K562 (cell line): ENCODE measurements around the gene NXN.

Experiments
- CREB1 ChIP-seq, 2 experiments: sonication (generic) in 1 of 2; formaldehyde crosslinking in 1 of 2; IDR thresholded peaks; 2 replicates each; pipeline versions ENCODE4 v1.6.1 to v1.8.0; 2012 to 2022; ENCODE audit warnings: inconsistent platforms in 1 of 2, mild to moderate bottlenecking in 1 of 2, missing genetic modification reagents in 1 of 2, moderate library complexity in 1 of 2
- EHMT2 ChIP-seq: fragments of 450-650 bp; IDR thresholded peaks from 2 replicates; pipeline ENCODE4 v1.6.1; 2018; ENCODE audit warnings: antibody characterized with exemption
- HEY1 ChIP-seq: fragments of 250-450 bp; sonication (Bioruptor Pico); IDR thresholded peaks from 2 replicates; pipeline ENCODE4 v1.5.0; 2020; ENCODE audit warnings: mild to moderate bottlenecking, moderate library complexity, borderline replicate concordance
- NR2C1 ChIP-seq, 2 experiments: fragments of 450-650 bp; IDR thresholded peaks; 2 replicates each; pipeline ENCODE4 v1.6.1; 2017; ENCODE audit warnings: mild to moderate bottlenecking in 2 of 2, antibody characterized with exemption in 1 of 2, inconsistent platforms in 1 of 2, missing compliant biosample characterization in 1 of 2, missing genetic modification characterization in 1 of 2
- TF ChIP-seq, protein P1 (sequence below), 3 experiments: IDR thresholded peaks in 2 of 3; conservative IDR thresholded peaks in 1 of 3; 2 replicates each; pipeline ENCODE4 v1.5.1; 2011 to 2012; ENCODE audit warnings: low read length in 3 of 3, mild to moderate bottlenecking in 3 of 3, control low read depth in 2 of 3, improper control_type of control experiment in 1 of 3, inconsistent platforms in 1 of 3, low read depth in 1 of 3, mixed read lengths in 1 of 3, moderate library complexity in 1 of 3; ENCODE audit not compliant: insufficient read depth in 2 of 3

DNA sequence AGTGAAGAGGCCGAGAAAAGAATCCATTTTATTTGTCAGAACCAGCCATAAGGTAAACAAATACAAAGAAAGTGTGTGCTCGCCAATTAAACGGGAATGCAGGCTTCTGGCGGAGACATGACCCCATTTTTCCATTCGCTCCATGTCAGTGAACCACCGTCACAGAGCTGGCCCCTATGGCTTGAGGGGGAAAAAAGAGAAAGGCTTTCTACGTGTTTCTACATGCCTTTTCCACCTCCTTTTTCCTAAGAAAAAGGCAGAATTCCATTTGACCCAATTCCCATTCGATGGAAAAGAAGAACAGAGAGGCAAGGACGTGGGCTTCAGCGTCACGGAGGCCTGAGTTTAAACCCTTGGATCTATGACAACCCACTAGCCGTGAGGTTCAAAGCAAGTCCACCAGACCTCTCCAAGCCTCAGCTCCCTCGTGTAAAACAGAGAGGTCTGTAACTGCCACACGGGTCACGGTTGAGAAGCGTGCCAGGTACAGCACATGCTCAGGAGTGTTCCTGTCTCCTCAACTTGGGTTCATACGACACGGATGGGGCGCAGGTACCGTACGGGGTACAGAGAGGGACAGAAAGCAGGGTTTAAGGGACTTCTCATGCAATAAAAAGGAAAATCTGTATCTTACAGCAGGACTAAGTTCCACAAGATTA is 91.9 kb downstream of the NXN start:
- TF ChIP-seq, protein P1, sequence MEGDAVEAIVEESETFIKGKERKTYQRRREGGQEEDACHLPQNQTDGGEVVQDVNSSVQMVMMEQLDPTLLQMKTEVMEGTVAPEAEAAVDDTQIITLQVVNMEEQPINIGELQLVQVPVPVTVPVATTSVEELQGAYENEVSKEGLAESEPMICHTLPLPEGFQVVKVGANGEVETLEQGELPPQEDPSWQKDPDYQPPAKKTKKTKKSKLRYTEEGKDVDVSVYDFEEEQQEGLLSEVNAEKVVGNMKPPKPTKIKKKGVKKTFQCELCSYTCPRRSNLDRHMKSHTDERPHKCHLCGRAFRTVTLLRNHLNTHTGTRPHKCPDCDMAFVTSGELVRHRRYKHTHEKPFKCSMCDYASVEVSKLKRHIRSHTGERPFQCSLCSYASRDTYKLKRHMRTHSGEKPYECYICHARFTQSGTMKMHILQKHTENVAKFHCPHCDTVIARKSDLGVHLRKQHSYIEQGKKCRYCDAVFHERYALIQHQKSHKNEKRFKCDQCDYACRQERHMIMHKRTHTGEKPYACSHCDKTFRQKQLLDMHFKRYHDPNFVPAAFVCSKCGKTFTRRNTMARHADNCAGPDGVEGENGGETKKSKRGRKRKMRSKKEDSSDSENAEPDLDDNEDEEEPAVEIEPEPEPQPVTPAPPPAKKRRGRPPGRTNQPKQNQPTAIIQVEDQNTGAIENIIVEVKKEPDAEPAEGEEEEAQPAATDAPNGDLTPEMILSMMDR (IDR thresholded peaks at IDR 0.05 in 2 of 3, conservative IDR thresholded peaks at IDR 0.05 in 1 of 3; ENCODE audit: insufficient read depth in 2 of 3, low read depth in 1 of 3, low read length in 3 of 3), result no peak
- TF ChIP-seq EHMT2, result no peak
- TF ChIP-seq CREB1 (IDR thresholded peaks at IDR 0.05), result no peak
- TF ChIP-seq CREB1 (CRISPR knock-in tag; IDR thresholded peaks at IDR 0.05), result no peak
- no peak for TF ChIP-seq HEY1
- TF ChIP-seq NR2C1 (IDR thresholded peaks at IDR 0.05), result no peak
- no peak for TF ChIP-seq NR2C1 (tag; IDR thresholded peaks at IDR 0.05)
